Caco-2 (cell line): ENCODE data around the gene CDC42EP5. TPM values are rescaled to one million over a fixed set of nuclear protein-coding genes. Genes with fewer than 3 reads are reported as not detected.
A peak's percentile ranks its signal among the peaks of the same experiment; 100 is the strongest.

ENCODE experiments used
- BruUV-seq: library from RNA; stranded (reverse); fragments of 400-500 nt; replicated peaks from 2 replicates; lab custom pipeline; 2021; lab: Mats Ljungman, UMichigan
- CTCF ChIA-PET: fragments of 300-600 bp; sonication (Branson Sonifier 250); formaldehyde crosslinking; loops from one replicate; lab custom pipeline; 2022; ENCODE audit warnings: antibody characterized with exemption; lab: Charles Lee
- POLR2A ChIA-PET: fragments of 300-600 bp; sonication (Branson Sonifier 250); formaldehyde crosslinking; loops from one replicate; lab custom pipeline; 2022; ENCODE audit warnings: antibody characterized with exemption; lab: Charles Lee
- DNase-seq, 2 experiments: peaks; one replicate each; pipeline versions ENCODE4 v3.0.0 to v3.0.0-alpha.2; 2020 to 2022
- H3K27me3 ChIP-seq: replicated peaks from 2 replicates; pipeline ENCODE4 v1.6.0; 2011; ENCODE audit warnings: low read length; ENCODE audit not compliant: control insufficient read depth, insufficient read depth
- H3K36me3 ChIP-seq: 2 replicates; pipeline ENCODE4 v1.5.1; 2011; ENCODE audit warnings: low read length; ENCODE audit not compliant: control insufficient read depth, insufficient read depth
- H3K4me1 ChIP-seq: fragments of 250-450 bp; sonication (Bioruptor Pico); 2 replicates; pipeline ENCODE4 v1.5.1; 2020; ENCODE audit warnings: mild to moderate bottlenecking
- H3K4me3 ChIP-seq: 2 replicates; pipeline ENCODE4 v1.5.1; 2011; ENCODE audit warnings: low read depth, mild to moderate bottlenecking, control low read depth, low read length
- H3K9me3 ChIP-seq: fragments of 250-450 bp; sonication (Bioruptor Pico); 2 replicates; pipeline ENCODE4 v1.5.1; 2020; ENCODE audit warnings: mild to moderate bottlenecking, moderate library complexity
- H3K27ac Mint-ChIP-seq: one replicate; pipeline ENCODE4 v1.8.0; 2022; ENCODE audit warnings: mixed read lengths; ENCODE audit not compliant: unreplicated experiment
- H3K27me3 Mint-ChIP-seq: one replicate; pipeline ENCODE4 v1.8.0; 2022; ENCODE audit warnings: mixed read lengths; ENCODE audit not compliant: insufficient read depth, unreplicated experiment
- H3K36me3 Mint-ChIP-seq: one replicate; pipeline ENCODE4 v1.8.0; 2022; ENCODE audit warnings: mild to moderate bottlenecking, mixed read lengths; ENCODE audit not compliant: insufficient read depth, unreplicated experiment
- H3K4me1 Mint-ChIP-seq: one replicate; pipeline ENCODE4 v1.8.0; 2022; ENCODE audit warnings: low read depth, mixed read lengths; ENCODE audit not compliant: unreplicated experiment
- H3K4me3 Mint-ChIP-seq: one replicate; pipeline ENCODE4 v1.8.0; 2022; ENCODE audit warnings: mild to moderate bottlenecking, moderate library complexity, mixed read lengths; ENCODE audit not compliant: unreplicated experiment
- H3K9me3 Mint-ChIP-seq: one replicate; pipeline ENCODE4 v1.8.0; 2022; ENCODE audit warnings: mixed read lengths; ENCODE audit not compliant: unreplicated experiment
- intact Hi-C: fragments of 100-400 bp; cut with micrococcal nuclease; formaldehyde crosslinking; loops from one replicate; pipeline ENCODE4 v1.10.0; 2022; ENCODE audit not compliant: unreplicated experiment
- total RNA-seq: library from RNA; stranded (reverse); gene quantifications from 2 replicates; pipeline ENCODE4 v1.2.3, GENCODE V29; 2022
- TF ChIP-seq, protein P1 (sequence below), 2 experiments: fragments of 200-600 bp in 1 of 2; IDR thresholded peaks; 1 replicate in 1 of 2; 2 replicates in 1 of 2; pipeline versions ENCODE4 v1.5.1 to v1.8.0; 2011 to 2022; ENCODE audit warnings: antibody characterized with exemption in 1 of 2, control low read depth in 1 of 2, inconsistent platforms in 1 of 2, low read depth in 1 of 2, low read length in 1 of 2, mild to moderate bottlenecking in 1 of 2, moderate library complexity in 1 of 2; ENCODE audit not compliant: insufficient read depth in 1 of 2, severe bottlenecking in 1 of 2, unreplicated experiment in 1 of 2

CDC42EP5 gene
- total RNA-seq, 1 experiment from 2014 or later = 8.6 TPM

DNA sequence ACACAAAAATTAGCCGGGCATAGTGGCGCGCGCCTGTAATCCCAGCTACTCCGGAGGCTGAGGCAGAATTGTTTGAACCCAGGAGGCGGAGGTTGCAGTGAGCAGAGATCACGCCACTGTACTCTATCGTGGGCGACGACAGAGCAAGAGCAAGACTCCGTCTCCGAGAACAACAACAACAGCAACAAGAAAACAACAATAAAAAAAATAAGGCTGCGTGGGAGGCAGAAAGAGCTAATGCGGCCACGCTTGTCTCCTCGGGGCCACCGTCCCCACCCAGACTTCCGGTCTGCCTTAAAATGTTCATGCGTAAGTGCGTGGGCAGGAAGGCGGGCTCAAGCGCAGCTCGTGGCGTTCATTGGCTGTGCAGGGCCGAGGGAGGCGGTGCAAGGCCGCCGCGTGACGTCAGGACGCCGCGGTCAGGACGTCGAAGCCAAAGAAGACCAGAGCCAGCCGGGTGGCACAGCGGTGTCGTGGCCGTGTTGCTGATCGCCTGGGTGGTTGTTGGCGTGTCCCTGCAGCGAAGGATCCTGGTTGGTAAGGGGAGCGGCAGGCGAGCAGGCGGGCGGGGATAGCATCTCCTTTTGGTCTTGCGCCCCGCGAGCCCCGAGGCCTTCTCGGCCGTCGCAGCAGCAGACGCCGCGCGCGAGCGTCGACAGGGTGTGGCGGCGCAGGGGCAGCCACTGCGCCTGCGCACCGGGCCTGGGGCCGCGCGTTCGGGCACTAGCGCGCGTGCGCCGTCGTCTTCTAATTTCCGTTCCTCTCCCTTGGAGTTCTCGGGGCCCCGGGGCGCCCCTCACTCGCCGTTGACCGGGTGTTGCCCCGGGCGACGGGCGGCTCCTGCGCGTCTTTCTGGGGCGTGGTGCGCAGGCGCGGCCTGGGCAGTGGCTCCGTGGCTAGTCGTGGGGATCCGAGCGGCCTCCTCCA, 24.1 kb downstream of the CDC42EP5 start, which contains the start of gene LENG8:
TSS of gene LENG8 (plus strand) at position 426 of the 927 bp plus-strand sequence. CDS start 2,146 bp downstream, outside the sequence.
- Mint-ChIP-seq H3K9me3 (no peaks in the 10 kb centered on the region), H3K27me3 (no peaks in the 10 kb centered on the region), H3K4me3 (peak within 1 kb of the TSS; percentile 92), H3K4me1 (peaks cover 13% of the 10 kb centered on the region), H3K27ac (peak within 1 kb of the TSS; percentile 94), H3K36me3 (peaks cover 80% of the 10 kb centered on the region)
- no TSS peak for BruUV-seq
- peaks cover 9% of the 10 kb centered on the region for H3K36me3 ChIP-seq
- intact Hi-C loops = loop anchor here (1.0 kb wide), 1 partner anchor 15 kb away; no protein-coding TSS in a partner anchor
- peaks cover 27% of the 10 kb centered on the region for H3K4me1 ChIP-seq
- CTCF ChIA-PET = interaction anchor here (0.9 to 1.7 kb wide), 4 partner anchors 9 to 259 kb away, joined by 3 to 12 read pairs (median 3); partner anchors contain the start of genes LENG9 and MBOAT7
- POLR2A ChIA-PET = interaction anchor here (0.5 to 1.7 kb wide), 10 partner anchors 9 to 636 kb away, joined by 3 to 48 read pairs (median 4); partner anchors contain the start of genes LENG1, LENG9, MBOAT7 and RDH13
- TF ChIP-seq, protein P1, sequence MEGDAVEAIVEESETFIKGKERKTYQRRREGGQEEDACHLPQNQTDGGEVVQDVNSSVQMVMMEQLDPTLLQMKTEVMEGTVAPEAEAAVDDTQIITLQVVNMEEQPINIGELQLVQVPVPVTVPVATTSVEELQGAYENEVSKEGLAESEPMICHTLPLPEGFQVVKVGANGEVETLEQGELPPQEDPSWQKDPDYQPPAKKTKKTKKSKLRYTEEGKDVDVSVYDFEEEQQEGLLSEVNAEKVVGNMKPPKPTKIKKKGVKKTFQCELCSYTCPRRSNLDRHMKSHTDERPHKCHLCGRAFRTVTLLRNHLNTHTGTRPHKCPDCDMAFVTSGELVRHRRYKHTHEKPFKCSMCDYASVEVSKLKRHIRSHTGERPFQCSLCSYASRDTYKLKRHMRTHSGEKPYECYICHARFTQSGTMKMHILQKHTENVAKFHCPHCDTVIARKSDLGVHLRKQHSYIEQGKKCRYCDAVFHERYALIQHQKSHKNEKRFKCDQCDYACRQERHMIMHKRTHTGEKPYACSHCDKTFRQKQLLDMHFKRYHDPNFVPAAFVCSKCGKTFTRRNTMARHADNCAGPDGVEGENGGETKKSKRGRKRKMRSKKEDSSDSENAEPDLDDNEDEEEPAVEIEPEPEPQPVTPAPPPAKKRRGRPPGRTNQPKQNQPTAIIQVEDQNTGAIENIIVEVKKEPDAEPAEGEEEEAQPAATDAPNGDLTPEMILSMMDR (IDR thresholded peaks at IDR 0.05; ENCODE audit: insufficient read depth in 1 of 2, low read depth in 1 of 2, low read length in 1 of 2, severe bottlenecking in 1 of 2, unreplicated experiment in 1 of 2) = no peak
- H3K9me3 ChIP-seq = no peaks in the 10 kb centered on the region
- no peaks in the 10 kb centered on the region for H3K27me3 ChIP-seq
- H3K4me3 ChIP-seq = peak within 1 kb of the TSS; percentile 71
- peak; percentile 97 for DNase-seq

GRCh38 chr19:54448040-54448773, 24.9 kb downstream of the CDC42EP5 start:
- intact Hi-C loops = no loop called here
- Histone ChIP-seq H3K36me3 (peaks cover 5% of the 10 kb centered on the region), H3K27me3 (no peaks in the 10 kb centered on the region), H3K4me3 (peak overlapping the region; percentile 71), H3K9me3 (no peaks in the 10 kb centered on the region), H3K4me1 (peaks cover 27% of the 10 kb centered on the region)
- H3K27ac Mint-ChIP-seq = peak overlapping the region; percentile 94
- BruUV-seq = TSS peak; percentile 49
- H3K4me3 Mint-ChIP-seq = peak overlapping the region; percentile 92
- ChIA-PET CTCF (interaction anchor here (0.9 to 1.7 kb wide), 4 partner anchors 9 to 258 kb away, joined by 3 to 12 read pairs (median 3); partner anchors contain the start of genes LENG9 and MBOAT7), POLR2A (interaction anchor here (0.5 to 1.7 kb wide), 11 partner anchors 9 to 637 kb away, joined by 3 to 48 read pairs (median 4); partner anchors contain the start of genes CDC42EP5, LENG1, LENG9 and MBOAT7)
- no peaks in the 10 kb centered on the region for H3K27me3 Mint-ChIP-seq
- H3K36me3 Mint-ChIP-seq = peaks cover 75% of the 10 kb centered on the region
- H3K9me3 Mint-ChIP-seq = no peaks in the 10 kb centered on the region
- TF ChIP-seq, protein P1 (IDR thresholded peaks at IDR 0.05; ENCODE audit: insufficient read depth in 1 of 2, low read depth in 1 of 2, low read length in 1 of 2, severe bottlenecking in 1 of 2, unreplicated experiment in 1 of 2) = no peak
- H3K4me1 Mint-ChIP-seq = peaks cover 13% of the 10 kb centered on the region
- DNase-seq = peak; percentile 64 to 65
